ENCODE data around the gene TIGD1.

TIGD1 gene

DNA sequence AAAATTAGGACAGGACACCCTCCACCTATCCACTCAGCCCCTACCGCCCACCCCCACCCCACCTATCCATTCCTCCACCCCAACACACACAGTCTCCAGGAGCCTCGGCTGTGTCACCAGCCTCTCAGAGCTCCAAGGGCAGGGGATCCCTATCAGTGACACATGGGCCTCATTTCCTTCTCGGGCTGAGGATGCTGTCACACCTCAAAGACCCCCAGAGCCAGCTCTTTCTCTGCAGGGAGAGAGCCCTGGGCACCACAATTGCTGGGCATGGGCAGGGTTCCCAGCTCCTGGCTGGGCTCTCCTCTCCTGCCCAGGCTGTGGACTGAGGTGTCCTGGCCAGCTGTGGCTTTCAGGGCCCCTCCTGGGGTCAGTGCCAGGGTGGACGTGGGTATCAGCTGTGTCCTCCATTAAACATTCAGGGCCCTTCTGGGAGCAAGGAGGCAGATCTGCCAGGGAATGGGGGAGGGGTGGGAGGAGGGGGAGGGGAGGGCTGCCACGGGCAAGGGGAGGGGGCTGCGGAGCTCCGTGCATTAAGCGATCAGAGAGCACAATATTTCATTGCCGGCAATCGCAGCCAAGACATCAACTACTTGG is 48.5 kb downstream of the TIGD1 start:
- DNase-seq (ENCODE audit: low spot score): no peak

GRCh38 chr2:232501331-232501771 is 49.0 kb downstream of the TIGD1 start:
- no peak for DNase-seq (ENCODE audit: low spot score)

DNA sequence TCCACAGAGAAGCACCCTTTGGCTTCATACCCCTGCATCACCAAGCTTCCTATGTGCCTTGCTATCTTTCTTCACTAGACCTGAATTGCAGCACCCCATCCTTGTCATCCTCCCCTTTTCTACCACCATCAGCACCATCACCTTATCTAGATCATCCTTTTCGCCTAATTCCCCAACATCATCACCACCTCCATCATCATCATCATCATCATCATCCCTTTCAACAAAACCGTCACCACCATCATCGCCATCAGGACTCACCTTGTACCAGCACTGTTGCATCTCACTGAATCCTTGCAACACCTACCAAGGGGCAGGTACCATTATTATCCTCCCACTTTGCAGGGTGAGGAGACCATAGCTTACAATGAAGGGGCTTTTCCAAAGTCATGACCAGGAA is 51.9 kb downstream of the TIGD1 start:
- no peak for DNase-seq (ENCODE audit: low spot score)

Measured in germinal center (tissue), 1 donor.